Ishikawa (cell line): ENCODE results near the gene PRKCE.

Experiments used
- CREB1 ChIP-seq: IDR thresholded peaks from 2 replicates; pipeline ENCODE4 v1.6.1; 2012; ENCODE audit warnings: low read depth
- EP300 ChIP-seq: IDR thresholded peaks from 2 replicates; pipeline ENCODE4 v1.6.1; 2012; ENCODE audit warnings: borderline replicate concordance
- RAD21 ChIP-seq: IDR thresholded peaks from 2 replicates; pipeline ENCODE4 v1.6.1; 2012; ENCODE audit warnings: low read depth
- TAF1 ChIP-seq: IDR thresholded peaks from 2 replicates; pipeline ENCODE4 v1.6.1; 2012; ENCODE audit warnings: low read depth, mild to moderate bottlenecking
- TEAD4 ChIP-seq: IDR thresholded peaks from 2 replicates; pipeline ENCODE4 v1.6.1; 2012
- YY1 ChIP-seq: IDR thresholded peaks from 2 replicates; pipeline ENCODE4 v1.6.1; 2012; ENCODE audit warnings: low read depth
- TF ChIP-seq, protein P1 (sequence below): IDR thresholded peaks from 2 replicates; pipeline ENCODE4 v1.6.1; 2012
- TF ChIP-seq, protein P2 (sequence below): IDR thresholded peaks from 2 replicates; pipeline ENCODE4 v1.6.1; 2012; ENCODE audit warnings: low read depth, mild to moderate bottlenecking

DNA sequence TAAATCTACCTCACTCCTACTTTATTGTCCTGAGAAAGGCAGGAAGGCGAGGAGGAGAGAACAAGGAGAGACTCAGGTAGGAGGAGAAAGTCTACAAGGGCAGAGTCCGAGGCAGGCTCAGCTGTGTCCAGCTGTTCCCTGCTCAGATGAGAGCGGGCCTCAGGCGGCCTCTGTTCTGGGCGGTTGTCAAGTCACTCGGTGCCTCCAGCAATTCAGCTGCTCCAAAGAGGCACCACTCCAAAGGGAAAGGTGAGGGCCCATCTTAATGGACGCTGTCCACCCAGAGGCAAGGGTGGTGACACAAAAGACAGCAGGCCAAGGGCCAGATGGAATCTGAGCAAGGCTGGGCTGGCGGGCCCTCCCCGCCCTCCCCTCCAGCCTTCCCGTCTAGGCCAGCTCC lies 544.3 kb downstream of the PRKCE start:
- TF ChIP-seq, protein P1, sequence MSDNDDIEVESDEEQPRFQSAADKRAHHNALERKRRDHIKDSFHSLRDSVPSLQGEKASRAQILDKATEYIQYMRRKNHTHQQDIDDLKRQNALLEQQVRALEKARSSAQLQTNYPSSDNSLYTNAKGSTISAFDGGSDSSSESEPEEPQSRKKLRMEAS, result no peak
- TF ChIP-seq TEAD4 (no peak), TAF1 (no peak), YY1 (no peak), RAD21 (no peak), EP300 (no peak), CREB1 (no peak)
- TF ChIP-seq, protein P2, sequence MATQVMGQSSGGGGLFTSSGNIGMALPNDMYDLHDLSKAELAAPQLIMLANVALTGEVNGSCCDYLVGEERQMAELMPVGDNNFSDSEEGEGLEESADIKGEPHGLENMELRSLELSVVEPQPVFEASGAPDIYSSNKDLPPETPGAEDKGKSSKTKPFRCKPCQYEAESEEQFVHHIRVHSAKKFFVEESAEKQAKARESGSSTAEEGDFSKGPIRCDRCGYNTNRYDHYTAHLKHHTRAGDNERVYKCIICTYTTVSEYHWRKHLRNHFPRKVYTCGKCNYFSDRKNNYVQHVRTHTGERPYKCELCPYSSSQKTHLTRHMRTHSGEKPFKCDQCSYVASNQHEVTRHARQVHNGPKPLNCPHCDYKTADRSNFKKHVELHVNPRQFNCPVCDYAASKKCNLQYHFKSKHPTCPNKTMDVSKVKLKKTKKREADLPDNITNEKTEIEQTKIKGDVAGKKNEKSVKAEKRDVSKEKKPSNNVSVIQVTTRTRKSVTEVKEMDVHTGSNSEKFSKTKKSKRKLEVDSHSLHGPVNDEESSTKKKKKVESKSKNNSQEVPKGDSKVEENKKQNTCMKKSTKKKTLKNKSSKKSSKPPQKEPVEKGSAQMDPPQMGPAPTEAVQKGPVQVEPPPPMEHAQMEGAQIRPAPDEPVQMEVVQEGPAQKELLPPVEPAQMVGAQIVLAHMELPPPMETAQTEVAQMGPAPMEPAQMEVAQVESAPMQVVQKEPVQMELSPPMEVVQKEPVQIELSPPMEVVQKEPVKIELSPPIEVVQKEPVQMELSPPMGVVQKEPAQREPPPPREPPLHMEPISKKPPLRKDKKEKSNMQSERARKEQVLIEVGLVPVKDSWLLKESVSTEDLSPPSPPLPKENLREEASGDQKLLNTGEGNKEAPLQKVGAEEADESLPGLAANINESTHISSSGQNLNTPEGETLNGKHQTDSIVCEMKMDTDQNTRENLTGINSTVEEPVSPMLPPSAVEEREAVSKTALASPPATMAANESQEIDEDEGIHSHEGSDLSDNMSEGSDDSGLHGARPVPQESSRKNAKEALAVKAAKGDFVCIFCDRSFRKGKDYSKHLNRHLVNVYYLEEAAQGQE, result no peak
